Activated CD4-positive, alpha-beta T cell treated with anti-CD3 and anti-CD28 coated beads, Interleukin-2, amount 10 ng/mL, durations not matched to agents 7 days and 5 days (primary cell): ENCODE measurements around the gene KCNT1. TPM values are rescaled to one million over a fixed set of nuclear protein-coding genes. Genes with fewer than 3 reads are reported as not detected.

Source experiments
- CTCF ChIA-PET: fragments of 350-600 bp; sonication (Branson Sonifier 250); formaldehyde crosslinking; loops from one replicate; lab custom pipeline; 2021; ENCODE audit warnings: antibody characterized with exemption; lab: Charles Lee
- POLR2A ChIA-PET: fragments of 350-600 bp; sonication (Branson Sonifier 250); formaldehyde crosslinking; loops from one replicate; lab custom pipeline; 2021; ENCODE audit warnings: antibody characterized with exemption; lab: Charles Lee
- DNase-seq: peaks from one replicate; pipeline ENCODE4 v3.0.0-alpha.2; 2020
- H3K27ac Mint-ChIP-seq: one replicate; pipeline ENCODE4 v1.8.0; 2021; ENCODE audit warnings: mild to moderate bottlenecking, moderate library complexity, mixed read lengths
- H3K27me3 Mint-ChIP-seq: one replicate; pipeline ENCODE4 v1.8.0; 2021; ENCODE audit warnings: mixed read lengths
- H3K36me3 Mint-ChIP-seq: one replicate; pipeline ENCODE4 v1.8.0; 2021; ENCODE audit warnings: low read depth, mixed read lengths
- H3K4me1 Mint-ChIP-seq: one replicate; pipeline ENCODE4 v1.8.0; 2021; ENCODE audit warnings: mixed read lengths
- H3K4me3 Mint-ChIP-seq: one replicate; pipeline ENCODE4 v1.8.0; 2021; ENCODE audit warnings: mild to moderate bottlenecking, moderate library complexity, mixed read lengths
- H3K9me3 Mint-ChIP-seq: one replicate; pipeline ENCODE4 v1.8.0; 2021; ENCODE audit warnings: mixed read lengths
- total RNA-seq, 2 experiments: library from RNA; stranded (reverse); gene quantifications; one replicate each; pipeline ENCODE4 v1.2.3, GENCODE V29; 2021

Gene KCNT1
- total RNA-seq, 2 experiments from 2014 or later, result 0.08 TPM; not detected in 1

GRCh38 chr9:135835131-135835530, 133.1 kb downstream of the KCNT1 start:
- Mint-ChIP-seq H3K36me3 (peaks cover 8% of the 10 kb centered on the region), H3K4me3 (no peak overlapping the region), H3K4me1 (no peaks in the 10 kb centered on the region), H3K9me3 (peaks cover 2% of the 10 kb centered on the region), H3K27ac (no peak overlapping the region), H3K27me3 (no peaks in the 10 kb centered on the region)
- no peak for DNase-seq
- CTCF ChIA-PET, result no interaction called here
- POLR2A ChIA-PET, result no interaction called here

DNA sequence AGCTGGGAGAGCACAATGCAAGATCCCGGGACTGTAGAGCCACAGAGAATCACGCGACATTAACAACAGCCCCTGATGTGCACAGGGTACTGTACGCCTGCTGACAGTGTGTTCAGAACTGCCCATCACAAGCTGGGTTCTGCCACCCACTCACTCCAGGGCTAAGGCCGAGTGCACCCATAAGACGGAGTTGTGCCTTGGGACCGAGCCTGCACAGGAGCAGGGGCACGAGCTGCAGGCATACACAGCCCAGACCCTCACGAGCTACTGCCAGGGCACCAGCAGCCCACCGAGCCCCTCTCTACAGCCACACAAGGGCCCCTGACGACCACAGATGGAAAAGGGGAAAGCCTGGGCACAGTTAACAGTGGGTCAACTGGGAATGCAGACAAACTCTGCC, 137.5 kb downstream of the KCNT1 start:
- peaks cover 7% of the 10 kb centered on the region for H3K9me3 Mint-ChIP-seq
- no peak for DNase-seq
- H3K27me3 Mint-ChIP-seq, result no peaks in the 10 kb centered on the region
- no peak overlapping the region for H3K4me3 Mint-ChIP-seq
- ChIA-PET POLR2A (no interaction called here), CTCF (no interaction called here)
- H3K27ac Mint-ChIP-seq, result no peak overlapping the region
- H3K4me1 Mint-ChIP-seq, result no peaks in the 10 kb centered on the region
- peaks cover 14% of the 10 kb centered on the region for H3K36me3 Mint-ChIP-seq

DNA sequence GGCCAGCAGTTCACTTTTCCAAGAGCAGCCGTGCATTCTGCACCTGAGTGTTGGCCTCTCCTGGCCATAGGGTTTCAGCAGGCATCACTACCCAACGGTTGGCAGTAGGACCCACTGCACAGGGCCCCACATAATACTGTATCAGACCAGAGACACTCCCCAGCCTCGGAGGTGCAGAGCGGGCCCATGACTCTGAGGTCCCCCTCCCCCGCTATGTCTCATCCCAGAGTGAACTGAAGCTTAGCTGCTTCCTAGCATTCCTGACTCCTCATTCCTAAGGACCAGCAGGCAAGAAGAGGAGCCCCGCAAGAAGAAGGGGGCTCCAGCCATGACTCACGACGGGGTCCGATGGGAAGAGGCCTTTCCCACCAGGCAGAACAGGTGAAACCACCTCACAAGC, 138.1 kb downstream of the KCNT1 start:
- Mint-ChIP-seq H3K9me3 (peaks cover 10% of the 10 kb centered on the region), H3K4me3 (no peak overlapping the region), H3K27me3 (no peaks in the 10 kb centered on the region), H3K36me3 (peaks cover 19% of the 10 kb centered on the region), H3K4me1 (no peaks in the 10 kb centered on the region), H3K27ac (no peak overlapping the region)
- no peak for DNase-seq
- CTCF ChIA-PET, result no interaction called here
- POLR2A ChIA-PET, result no interaction called here

DNA sequence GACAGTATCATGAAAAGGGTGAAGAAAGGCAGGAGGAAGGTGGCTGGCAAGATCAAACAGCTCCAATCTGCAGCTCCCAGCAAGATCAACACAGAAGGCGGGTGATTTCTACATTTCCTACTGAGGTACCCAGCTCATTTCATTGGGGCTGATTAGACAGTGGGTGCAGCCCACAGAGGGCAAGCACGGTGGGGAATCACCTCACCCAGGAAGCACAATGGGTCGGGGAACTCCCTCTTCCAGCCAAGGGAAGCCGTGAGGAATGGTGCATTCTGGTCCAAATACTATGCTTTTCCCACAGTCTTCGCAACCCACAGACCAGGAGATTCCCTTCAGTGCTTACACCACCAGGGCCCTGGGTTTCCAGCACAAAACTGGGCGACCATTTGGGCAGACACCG, 138.6 kb downstream of the KCNT1 start:
- Mint-ChIP-seq H3K4me1 (no peaks in the 10 kb centered on the region), H3K36me3 (peaks cover 23% of the 10 kb centered on the region), H3K27ac (no peak overlapping the region), H3K27me3 (no peaks in the 10 kb centered on the region), H3K9me3 (peaks cover 11% of the 10 kb centered on the region), H3K4me3 (no peak overlapping the region)
- no peak for DNase-seq
- CTCF ChIA-PET, result no interaction called here
- POLR2A ChIA-PET, result no interaction called here

Other genes starting within 250 kb of the KCNT1 start
- under 1 TPM; 0.52 to 0.67 TPM for gene PPP1R26, start 222.4 kb upstream of the KCNT1 start, total RNA-seq
- 10 to 100 TPM; 28.0 to 31.2 TPM for gene MRPS2, start 201.5 kb upstream of the KCNT1 start, total RNA-seq
- gene LCN1, start 180.7 kb upstream of the KCNT1 start, total RNA-seq, result not detected
- not detected for gene OBP2A, start 156.1 kb upstream of the KCNT1 start, total RNA-seq
- not detected for gene PAEP, start 140.4 kb upstream of the KCNT1 start, total RNA-seq
- not detected for gene GLT6D1, start 62.6 kb upstream of the KCNT1 start, total RNA-seq
- gene LCN9, start 38.9 kb upstream of the KCNT1 start, total RNA-seq, result not detected
- not detected for gene SOHLH1, start 2.7 kb upstream of the KCNT1 start, total RNA-seq
- gene CAMSAP1, start 205.4 kb downstream of the KCNT1 start, total RNA-seq, result 10 to 100 TPM; 20.4 to 22.7 TPM